H9 (cell line): ENCODE measurements around the gene THBS2. TPM values are rescaled to one million over a fixed set of nuclear protein-coding genes. Genes with fewer than 3 reads are reported as not detected.
"Not testable (repeated sequence)": the region's sequence is repeated elsewhere in the genome, so short reads cannot be mapped to it uniquely, and the experiment has no call there.

Source experiments
- DNase-seq: peaks from one replicate; pipeline ENCODE4 v3.0.0-alpha.2; 2017
- H2AFZ ChIP-seq: one replicate; pipeline ENCODE4 v1.6.1; 2013; ENCODE audit warnings: mild to moderate bottlenecking, low read length, control low read depth, moderate library complexity
- H2AK5ac ChIP-seq: 2 replicates; pipeline ENCODE4 v1.6.1; 2013; ENCODE audit warnings: low read length, control low read depth, mixed read lengths; ENCODE audit not compliant: insufficient read length
- H2BK120ac ChIP-seq: one replicate; pipeline ENCODE4 v1.6.1; 2013; ENCODE audit warnings: low read depth, mild to moderate bottlenecking, low read length, control low read depth, inconsistent platforms; ENCODE audit not compliant: poor library complexity, severe bottlenecking
- H2BK12ac ChIP-seq: 2 replicates; pipeline ENCODE4 v1.6.1; 2013; ENCODE audit warnings: low read length, control low read depth, mixed read lengths, low read depth; ENCODE audit not compliant: insufficient read length
- H2BK15ac ChIP-seq: 2 replicates; pipeline ENCODE4 v1.6.1; 2013; ENCODE audit warnings: low read depth, low read length, control low read depth
- H2BK20ac ChIP-seq: one replicate; pipeline ENCODE4 v1.6.1; 2013; ENCODE audit warnings: low read depth, mild to moderate bottlenecking, low read length, control low read depth, inconsistent platforms; ENCODE audit not compliant: poor library complexity, severe bottlenecking
- H2BK5ac ChIP-seq: 2 replicates; pipeline ENCODE4 v1.6.1; 2013; ENCODE audit warnings: low read length, control low read depth, mixed read lengths; ENCODE audit not compliant: insufficient read length
- H3K14ac ChIP-seq: 2 replicates; pipeline ENCODE4 v1.6.1; 2013; ENCODE audit warnings: low read length, control low read depth; ENCODE audit not compliant: insufficient read depth
- H3K18ac ChIP-seq: 2 replicates; pipeline ENCODE4 v1.6.1; 2013; ENCODE audit warnings: low read depth, mild to moderate bottlenecking, mixed read lengths, low read length, control low read depth; ENCODE audit not compliant: insufficient read length
- H3K23ac ChIP-seq: 2 replicates; pipeline ENCODE4 v1.6.1; 2013; ENCODE audit warnings: low read length, control low read depth, mixed read lengths, low read depth; ENCODE audit not compliant: insufficient read length
- H3K23me2 ChIP-seq: 2 replicates; pipeline ENCODE4 v1.6.1; 2013; ENCODE audit warnings: low read depth, mild to moderate bottlenecking, mixed read lengths, low read length, control low read depth; ENCODE audit not compliant: insufficient read length, poor library complexity, severe bottlenecking
- H3K27ac ChIP-seq: 2 replicates; pipeline ENCODE4 v1.5.1; 2013; ENCODE audit warnings: low read length, control low read depth, mixed read lengths, low read depth; ENCODE audit not compliant: insufficient read length
- H3K27me3 ChIP-seq: 2 replicates; pipeline ENCODE4 v1.6.1; 2013; ENCODE audit warnings: low read length, control low read depth, inconsistent platforms; ENCODE audit not compliant: insufficient read depth
- H3K4ac ChIP-seq: 2 replicates; pipeline ENCODE4 v1.6.1; 2013; ENCODE audit warnings: low read depth, mild to moderate bottlenecking, control low read depth, inconsistent platforms, low read length, moderate library complexity
- H3K4me1 ChIP-seq: 2 replicates; pipeline ENCODE4 v1.6.1; 2013; ENCODE audit warnings: low read length, control low read depth, inconsistent platforms; ENCODE audit not compliant: insufficient read depth
- H3K4me2 ChIP-seq: 2 replicates; pipeline ENCODE4 v1.6.1; 2013; ENCODE audit warnings: low read length, control low read depth, mixed read lengths; ENCODE audit not compliant: insufficient read length, insufficient read depth
- H3K56ac ChIP-seq: 2 replicates; pipeline ENCODE4 v1.6.1; 2013; ENCODE audit warnings: low read depth, mild to moderate bottlenecking, mixed read lengths, low read length, control low read depth; ENCODE audit not compliant: insufficient read length
- H3K79me1 ChIP-seq: 2 replicates; pipeline ENCODE4 v1.6.1; 2013; ENCODE audit warnings: low read depth, mild to moderate bottlenecking, moderate library complexity, low read length, control low read depth, inconsistent platforms; ENCODE audit not compliant: insufficient read depth, poor library complexity, severe bottlenecking
- H3K79me2 ChIP-seq: 2 replicates; pipeline ENCODE4 v1.6.1; 2013; ENCODE audit warnings: low read length, control low read depth, inconsistent platforms; ENCODE audit not compliant: insufficient read depth
- H3K9ac ChIP-seq: 2 replicates; pipeline ENCODE4 v1.6.1; 2013; ENCODE audit warnings: low read length, control low read depth, mixed read lengths; ENCODE audit not compliant: insufficient read length; ENCODE audit errors: extremely low read depth
- H3K9me3 ChIP-seq: one replicate; pipeline ENCODE4 v1.6.1; 2013; ENCODE audit warnings: low read depth, low read length, inconsistent platforms; ENCODE audit not compliant: control insufficient read depth
- H3T11ph ChIP-seq: one replicate; pipeline ENCODE4 v1.6.1; 2013; ENCODE audit warnings: mild to moderate bottlenecking, low read length, control low read depth, inconsistent platforms
- H4K20me1 ChIP-seq: one replicate; pipeline ENCODE4 v1.6.1; 2013; ENCODE audit not compliant: control insufficient read depth, insufficient read length, insufficient read depth
- H4K5ac ChIP-seq: 2 replicates; pipeline ENCODE4 v1.6.1; 2013; ENCODE audit warnings: low read depth, mild to moderate bottlenecking, mixed read lengths, low read length, control low read depth; ENCODE audit not compliant: insufficient read length
- H4K8ac ChIP-seq: replicated peaks from 2 replicates; pipeline ENCODE4 v1.6.1; 2013; ENCODE audit warnings: low read length, control low read depth, mixed read lengths, low read depth; ENCODE audit not compliant: insufficient read length
- H4K91ac ChIP-seq: 2 replicates; pipeline ENCODE4 v1.6.1; 2013; ENCODE audit warnings: low read depth, mild to moderate bottlenecking, moderate library complexity, mixed read lengths, low read length, control low read depth; ENCODE audit not compliant: insufficient read length
- H3K27ac Mint-ChIP-seq, 3 experiments: 2 replicates in 2 of 3; 3 replicates in 1 of 3; pipeline ENCODE4 v1.8.0; 2020 to 2021; ENCODE audit warnings: mixed read lengths in 3 of 3, mild to moderate bottlenecking in 1 of 3, moderate library complexity in 1 of 3
- H3K27me3 Mint-ChIP-seq: 2 replicates; pipeline ENCODE4 v1.8.0; 2021; ENCODE audit warnings: low read depth, mild to moderate bottlenecking, moderate library complexity, mixed read lengths
- H3K36me3 Mint-ChIP-seq, 3 experiments: 2 replicates in 2 of 3; 3 replicates in 1 of 3; pipeline ENCODE4 v1.8.0; 2020 to 2021; ENCODE audit warnings: low read depth in 3 of 3, mixed read lengths in 3 of 3; ENCODE audit not compliant: insufficient read depth in 1 of 3
- H3K4me1 Mint-ChIP-seq, 2 experiments: 2 replicates each; pipeline ENCODE4 v1.8.0; 2020; ENCODE audit warnings: mixed read lengths in 2 of 2
- H3K4me3 Mint-ChIP-seq, 2 experiments: 2 replicates in 1 of 2; 3 replicates in 1 of 2; pipeline ENCODE4 v1.8.0; 2020 to 2021; ENCODE audit warnings: mild to moderate bottlenecking in 2 of 2, mixed read lengths in 2 of 2, moderate library complexity in 1 of 2
- H3K9me3 Mint-ChIP-seq, 2 experiments: 2 replicates in 1 of 2; 3 replicates in 1 of 2; pipeline ENCODE4 v1.8.0; 2020; ENCODE audit warnings: mild to moderate bottlenecking in 2 of 2, mixed read lengths in 2 of 2, moderate library complexity in 1 of 2
- WGBS: extraction: QIAGEN DNeasy Blood & Tissue Kit; methylation state at CpG from one replicate; pipeline ENCODE4 v1.1.7; 2013; ENCODE audit warnings: missing lambda C conversion rate, low lambda C conversion rate, mixed read lengths; ENCODE audit not compliant: insufficient read length; ENCODE audit errors: extremely low coverage; 5-methylcytosine and 5-hydroxymethylcytosine counted together
- total RNA-seq: library from RNA; stranded (reverse); gene quantifications from 2 replicates; pipeline ENCODE4 v1.2.1, GENCODE V29; 2021
- TF ChIP-seq, protein P1 (sequence below): fragments of 200-600 bp; sonication (generic); conservative IDR thresholded peaks from 3 replicates; pipeline ENCODE4 v1.8.0; 2021; ENCODE audit warnings: antibody characterized with exemption, mild to moderate bottlenecking

The THBS2 gene
- total RNA-seq, 1 experiment from 2014 or later, result 14.7 TPM

DNA sequence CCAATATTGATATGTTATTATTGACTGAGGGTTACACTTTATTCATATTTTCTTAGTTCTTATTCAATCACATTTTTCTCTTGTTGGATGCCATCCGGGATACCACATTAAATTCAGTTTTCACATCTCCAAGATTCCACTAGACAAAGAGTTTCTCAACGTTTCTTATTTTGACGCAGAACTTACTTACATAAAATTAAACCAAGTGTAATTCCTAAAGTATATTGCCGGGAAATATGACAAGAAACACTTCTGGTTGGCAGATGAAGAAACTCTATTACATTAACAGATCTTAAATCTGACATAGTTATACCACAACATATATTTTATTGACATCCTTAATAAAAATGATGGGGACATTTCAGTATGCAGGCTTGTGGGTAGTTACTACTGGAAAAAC lies 47.3 kb upstream of the THBS2 start:
- Histone ChIP-seq H3K9ac (no peak overlapping the region), H3K23me2 (no peaks in the 10 kb centered on the region), H2BK20ac (no peak overlapping the region), H2AK5ac (no peak overlapping the region), H3K4me2 (no peak overlapping the region), H2BK12ac (no peak overlapping the region), H2BK5ac (no peak overlapping the region), H3T11ph (no peak overlapping the region), H3K9me3 (no peaks in the 10 kb centered on the region), H3K79me1 (no peaks in the 10 kb centered on the region), H2BK120ac (no peak overlapping the region), H2BK15ac (no peak overlapping the region), H3K27ac (no peak overlapping the region), H3K56ac (no peak overlapping the region), H3K23ac (no peak overlapping the region), H3K14ac (no peak overlapping the region), H4K91ac (no peak overlapping the region), H4K20me1 (no peaks in the 10 kb centered on the region), H2AFZ (no peak overlapping the region), H3K4ac (no peak overlapping the region), H3K27me3 (no peaks in the 10 kb centered on the region), H4K5ac (no peak overlapping the region), H3K18ac (no peak overlapping the region), H3K4me1 (no peaks in the 10 kb centered on the region), H3K79me2 (no peaks in the 10 kb centered on the region), H4K8ac (no peak overlapping the region)
- Mint-ChIP-seq H3K36me3 (peaks cover 0 to 27% (median 3%) of the 10 kb centered on the region in 3 experiments; a peak in 5 of 7 replicates), H3K9me3 (peaks cover 16 to 20% of the 10 kb centered on the region in 2 experiments), H3K27me3 (0 out of 2 replicates have a peak, but pooled peaks cover 1% of the 10 kb centered on the region), H3K4me1 (no peaks in the 10 kb centered on the region), H3K4me3 (no peak overlapping the region), H3K27ac (no peak overlapping the region)
- WGBS, result no CpG with 5 or more reads among the region's 4 CpGs
- no peak for DNase-seq
- TF ChIP-seq, protein P1, sequence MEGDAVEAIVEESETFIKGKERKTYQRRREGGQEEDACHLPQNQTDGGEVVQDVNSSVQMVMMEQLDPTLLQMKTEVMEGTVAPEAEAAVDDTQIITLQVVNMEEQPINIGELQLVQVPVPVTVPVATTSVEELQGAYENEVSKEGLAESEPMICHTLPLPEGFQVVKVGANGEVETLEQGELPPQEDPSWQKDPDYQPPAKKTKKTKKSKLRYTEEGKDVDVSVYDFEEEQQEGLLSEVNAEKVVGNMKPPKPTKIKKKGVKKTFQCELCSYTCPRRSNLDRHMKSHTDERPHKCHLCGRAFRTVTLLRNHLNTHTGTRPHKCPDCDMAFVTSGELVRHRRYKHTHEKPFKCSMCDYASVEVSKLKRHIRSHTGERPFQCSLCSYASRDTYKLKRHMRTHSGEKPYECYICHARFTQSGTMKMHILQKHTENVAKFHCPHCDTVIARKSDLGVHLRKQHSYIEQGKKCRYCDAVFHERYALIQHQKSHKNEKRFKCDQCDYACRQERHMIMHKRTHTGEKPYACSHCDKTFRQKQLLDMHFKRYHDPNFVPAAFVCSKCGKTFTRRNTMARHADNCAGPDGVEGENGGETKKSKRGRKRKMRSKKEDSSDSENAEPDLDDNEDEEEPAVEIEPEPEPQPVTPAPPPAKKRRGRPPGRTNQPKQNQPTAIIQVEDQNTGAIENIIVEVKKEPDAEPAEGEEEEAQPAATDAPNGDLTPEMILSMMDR, result no peak

DNA sequence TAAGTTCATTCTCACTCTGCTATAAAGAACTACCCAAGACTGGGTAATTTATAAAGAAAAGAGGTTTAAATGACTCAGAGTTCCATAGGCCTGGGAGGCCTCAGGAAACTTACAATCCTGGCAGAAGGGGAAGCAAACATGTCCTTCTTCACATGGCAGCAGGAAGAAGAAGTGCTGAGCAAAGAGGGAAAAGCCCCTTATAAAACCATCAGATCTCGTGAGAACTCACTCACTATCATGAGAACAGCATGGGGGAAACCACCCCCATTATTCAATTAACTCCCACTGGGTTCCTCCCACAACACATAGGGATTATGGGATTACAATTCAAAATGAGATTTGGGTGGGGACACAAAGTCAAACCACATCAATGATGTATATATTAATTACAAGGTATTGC lies 45.0 kb upstream of the THBS2 start:
- not testable (repeated sequence) for H4K91ac ChIP-seq, H3K4me1 Mint-ChIP-seq, H4K8ac ChIP-seq, H3K4me2 ChIP-seq, H3T11ph ChIP-seq, H3K27me3 ChIP-seq, H3K9me3 ChIP-seq, H3K9ac ChIP-seq, H3K56ac ChIP-seq, H3K4ac ChIP-seq, H3K27me3 Mint-ChIP-seq, H3K14ac ChIP-seq, H2BK15ac ChIP-seq, H2BK20ac ChIP-seq, H3K79me1 ChIP-seq, H3K23ac ChIP-seq, H3K4me1 ChIP-seq, H3K27ac Mint-ChIP-seq, H3K18ac ChIP-seq, H2BK5ac ChIP-seq, DNase-seq, H2BK12ac ChIP-seq, H3K4me3 Mint-ChIP-seq, H3K27ac ChIP-seq, H2AFZ ChIP-seq, H2BK120ac ChIP-seq, H4K5ac ChIP-seq, H3K79me2 ChIP-seq, H4K20me1 ChIP-seq, H3K23me2 ChIP-seq, H2AK5ac ChIP-seq
- no CpG with 5 or more reads among the region's 1 CpG for WGBS
- Mint-ChIP-seq H3K36me3 (peaks cover 0 to 20% (median 3%) of the 10 kb centered on the region in 3 experiments; a peak in 5 of 7 replicates), H3K9me3 (peaks cover 13 to 16% of the 10 kb centered on the region in 2 experiments)
